ENCODE data around the gene PCP2.

DNA sequence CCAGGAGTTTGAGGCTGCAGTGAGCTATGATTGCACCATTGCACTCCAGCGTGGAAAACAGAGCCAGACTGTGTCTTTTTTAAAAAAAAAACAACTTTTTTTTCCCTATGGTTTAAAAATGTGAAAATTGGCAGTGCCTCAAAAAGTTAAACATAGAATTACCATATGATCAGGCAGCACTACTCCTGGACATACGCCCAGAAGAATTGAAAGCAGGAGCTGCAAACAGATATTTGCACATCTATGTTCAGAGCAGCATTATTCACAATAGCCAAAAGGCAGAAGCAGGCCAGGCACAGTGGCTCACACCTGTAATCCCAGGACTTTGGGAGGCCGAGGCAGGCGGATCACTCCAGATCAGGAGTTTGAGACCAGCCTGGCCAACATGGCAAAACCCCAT is 31.6 kb upstream of the PCP2 start:
- TF ChIP-seq, protein P1, sequence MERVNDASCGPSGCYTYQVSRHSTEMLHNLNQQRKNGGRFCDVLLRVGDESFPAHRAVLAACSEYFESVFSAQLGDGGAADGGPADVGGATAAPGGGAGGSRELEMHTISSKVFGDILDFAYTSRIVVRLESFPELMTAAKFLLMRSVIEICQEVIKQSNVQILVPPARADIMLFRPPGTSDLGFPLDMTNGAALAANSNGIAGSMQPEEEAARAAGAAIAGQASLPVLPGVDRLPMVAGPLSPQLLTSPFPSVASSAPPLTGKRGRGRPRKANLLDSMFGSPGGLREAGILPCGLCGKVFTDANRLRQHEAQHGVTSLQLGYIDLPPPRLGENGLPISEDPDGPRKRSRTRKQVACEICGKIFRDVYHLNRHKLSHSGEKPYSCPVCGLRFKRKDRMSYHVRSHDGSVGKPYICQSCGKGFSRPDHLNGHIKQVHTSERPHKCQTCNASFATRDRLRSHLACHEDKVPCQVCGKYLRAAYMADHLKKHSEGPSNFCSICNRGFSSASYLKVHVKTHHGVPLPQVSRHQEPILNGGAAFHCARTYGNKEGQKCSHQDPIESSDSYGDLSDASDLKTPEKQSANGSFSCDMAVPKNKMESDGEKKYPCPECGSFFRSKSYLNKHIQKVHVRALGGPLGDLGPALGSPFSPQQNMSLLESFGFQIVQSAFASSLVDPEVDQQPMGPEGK (CRISPR knock-in tag; IDR thresholded peaks at IDR 0.05; ENCODE audit: borderline replicate concordance), result no peak
- TF ChIP-seq ZNF8 (CRISPR knock-in tag; IDR thresholded peaks at IDR 0.05) (no peak), ARNTL (CRISPR knock-in tag; IDR thresholded peaks at IDR 0.05; ENCODE audit: borderline replicate concordance, low read depth) (no peak), RARB (CRISPR knock-in tag; IDR thresholded peaks at IDR 0.05) (no peak), ZNF565 (CRISPR knock-in tag; conservative IDR thresholded peaks at IDR 0.05; ENCODE audit: low read depth) (no peak), SNAI2 (CRISPR knock-in tag; IDR thresholded peaks at IDR 0.05) (no peak)
- TF ChIP-seq, protein P2, sequence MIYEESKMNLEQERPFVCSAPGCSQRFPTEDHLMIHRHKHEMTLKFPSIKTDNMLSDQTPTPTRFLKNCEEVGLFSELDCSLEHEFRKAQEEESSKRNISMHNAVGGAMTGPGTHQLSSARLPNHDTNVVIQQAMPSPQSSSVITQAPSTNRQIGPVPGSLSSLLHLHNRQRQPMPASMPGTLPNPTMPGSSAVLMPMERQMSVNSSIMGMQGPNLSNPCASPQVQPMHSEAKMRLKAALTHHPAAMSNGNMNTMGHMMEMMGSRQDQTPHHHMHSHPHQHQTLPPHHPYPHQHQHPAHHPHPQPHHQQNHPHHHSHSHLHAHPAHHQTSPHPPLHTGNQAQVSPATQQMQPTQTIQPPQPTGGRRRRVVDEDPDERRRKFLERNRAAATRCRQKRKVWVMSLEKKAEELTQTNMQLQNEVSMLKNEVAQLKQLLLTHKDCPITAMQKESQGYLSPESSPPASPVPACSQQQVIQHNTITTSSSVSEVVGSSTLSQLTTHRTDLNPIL (CRISPR knock-in tag; IDR thresholded peaks at IDR 0.05; ENCODE audit: low read depth), result no peak
- TF ChIP-seq, protein P3, sequence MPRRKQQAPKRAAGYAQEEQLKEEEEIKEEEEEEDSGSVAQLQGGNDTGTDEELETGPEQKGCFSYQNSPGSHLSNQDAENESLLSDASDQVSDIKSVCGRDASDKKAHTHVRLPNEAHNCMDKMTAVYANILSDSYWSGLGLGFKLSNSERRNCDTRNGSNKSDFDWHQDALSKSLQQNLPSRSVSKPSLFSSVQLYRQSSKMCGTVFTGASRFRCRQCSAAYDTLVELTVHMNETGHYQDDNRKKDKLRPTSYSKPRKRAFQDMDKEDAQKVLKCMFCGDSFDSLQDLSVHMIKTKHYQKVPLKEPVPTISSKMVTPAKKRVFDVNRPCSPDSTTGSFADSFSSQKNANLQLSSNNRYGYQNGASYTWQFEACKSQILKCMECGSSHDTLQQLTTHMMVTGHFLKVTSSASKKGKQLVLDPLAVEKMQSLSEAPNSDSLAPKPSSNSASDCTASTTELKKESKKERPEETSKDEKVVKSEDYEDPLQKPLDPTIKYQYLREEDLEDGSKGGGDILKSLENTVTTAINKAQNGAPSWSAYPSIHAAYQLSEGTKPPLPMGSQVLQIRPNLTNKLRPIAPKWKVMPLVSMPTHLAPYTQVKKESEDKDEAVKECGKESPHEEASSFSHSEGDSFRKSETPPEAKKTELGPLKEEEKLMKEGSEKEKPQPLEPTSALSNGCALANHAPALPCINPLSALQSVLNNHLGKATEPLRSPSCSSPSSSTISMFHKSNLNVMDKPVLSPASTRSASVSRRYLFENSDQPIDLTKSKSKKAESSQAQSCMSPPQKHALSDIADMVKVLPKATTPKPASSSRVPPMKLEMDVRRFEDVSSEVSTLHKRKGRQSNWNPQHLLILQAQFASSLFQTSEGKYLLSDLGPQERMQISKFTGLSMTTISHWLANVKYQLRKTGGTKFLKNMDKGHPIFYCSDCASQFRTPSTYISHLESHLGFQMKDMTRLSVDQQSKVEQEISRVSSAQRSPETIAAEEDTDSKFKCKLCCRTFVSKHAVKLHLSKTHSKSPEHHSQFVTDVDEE (CRISPR knock-in tag; IDR thresholded peaks at IDR 0.05), result no peak
